Immature natural killer cell (primary cell): ENCODE data around the gene ENTPD8. TPM values are rescaled to one million over a fixed set of nuclear protein-coding genes. Genes with fewer than 3 reads are reported as not detected.

Source experiments
- DNase-seq, 3 donors: peaks; one replicate each; pipeline ENCODE4 v3.0.0; 2022; ENCODE audit warnings: mixed read lengths in 1 of 3
- H3K27ac Mint-ChIP-seq, 6 donors: one replicate each; pipeline ENCODE4 v1.8.0; 2020; ENCODE audit warnings: mixed read lengths in 6 of 6, mild to moderate bottlenecking in 5 of 6, inconsistent platforms in 4 of 6, moderate library complexity in 3 of 6
- H3K27me3 Mint-ChIP-seq, 3 donors: one replicate each; pipeline ENCODE4 v1.8.0; 2020 to 2021; ENCODE audit warnings: low read depth in 3 of 3, mild to moderate bottlenecking in 3 of 3, mixed read lengths in 3 of 3, moderate library complexity in 3 of 3, inconsistent platforms in 1 of 3
- H3K36me3 Mint-ChIP-seq, 3 donors: one replicate each; pipeline ENCODE4 v1.8.0; 2020; ENCODE audit warnings: mixed read lengths in 3 of 3, inconsistent platforms in 2 of 3, mild to moderate bottlenecking in 2 of 3
- H3K4me1 Mint-ChIP-seq, 2 donors: one replicate each; pipeline ENCODE4 v1.8.0; 2020; ENCODE audit warnings: inconsistent platforms in 2 of 2, mild to moderate bottlenecking in 2 of 2, mixed read lengths in 2 of 2, moderate library complexity in 1 of 2
- H3K4me3 Mint-ChIP-seq, 5 donors: one replicate each; pipeline ENCODE4 v1.8.0; 2020; ENCODE audit warnings: mild to moderate bottlenecking in 5 of 5, mixed read lengths in 5 of 5, inconsistent platforms in 3 of 5, moderate library complexity in 3 of 5
- H3K9me3 Mint-ChIP-seq, 6 donors: one replicate each; pipeline ENCODE4 v1.8.0; 2020; ENCODE audit warnings: mild to moderate bottlenecking in 6 of 6, mixed read lengths in 6 of 6, inconsistent platforms in 4 of 6, moderate library complexity in 3 of 6
- polyA plus RNA-seq, 3 donors: library from polyadenylated mRNA; unstranded; fragments of 300-500 nt; fragmentation: Illumina TruSeq; gene quantifications; one replicate each; pipeline ENCODE4 v1.2.3, GENCODE V29; 2021

ENTPD8 gene
- polyA plus RNA-seq, 3 donors from 2014 or later = not detected

DNA sequence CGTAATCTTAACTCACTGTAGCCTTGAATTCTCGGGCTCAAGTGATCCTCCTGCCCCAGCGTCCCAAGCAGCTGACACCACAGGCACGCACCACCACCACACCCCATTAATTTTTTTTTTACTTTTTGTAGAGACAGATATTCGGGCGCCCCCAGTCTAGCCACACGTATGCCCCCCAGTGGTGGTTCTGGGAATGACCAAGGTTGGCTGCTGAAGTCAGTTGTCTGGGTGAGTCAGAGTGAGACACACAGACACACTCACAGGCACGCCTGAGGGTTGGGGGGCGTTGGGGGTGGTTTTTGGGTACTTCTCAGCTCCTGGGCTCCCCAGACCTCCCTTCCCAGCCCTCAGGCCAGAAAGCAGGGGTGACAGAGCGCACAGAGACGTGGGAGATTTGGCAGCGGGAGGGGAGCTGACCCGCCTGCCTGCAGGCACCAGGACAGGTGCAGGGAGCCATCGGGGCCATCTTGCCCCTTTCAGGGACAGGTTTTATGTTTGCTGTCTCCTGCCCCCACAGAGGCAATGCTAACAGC is 4.2 kb upstream of the ENTPD8 start:
- peaks cover 0 to 3% (median 0%) of the 10 kb centered on the region in 3 donors for H3K36me3 Mint-ChIP-seq
- peaks cover 19 to 20% of the 10 kb centered on the region in 2 donors for H3K4me1 Mint-ChIP-seq
- H3K27me3 Mint-ChIP-seq = peaks cover 9 to 27% (median 9%) of the 10 kb centered on the region in 3 donors
- peak; percentile 75 to 81 (median 75) for DNase-seq
- H3K27ac Mint-ChIP-seq = peak overlapping the region in 1 of 6 donors; percentile 57
- H3K4me3 Mint-ChIP-seq = peak overlapping the region in 1 of 5 donors; percentile 1
- H3K9me3 Mint-ChIP-seq = no peaks in the 10 kb centered on the region

DNA sequence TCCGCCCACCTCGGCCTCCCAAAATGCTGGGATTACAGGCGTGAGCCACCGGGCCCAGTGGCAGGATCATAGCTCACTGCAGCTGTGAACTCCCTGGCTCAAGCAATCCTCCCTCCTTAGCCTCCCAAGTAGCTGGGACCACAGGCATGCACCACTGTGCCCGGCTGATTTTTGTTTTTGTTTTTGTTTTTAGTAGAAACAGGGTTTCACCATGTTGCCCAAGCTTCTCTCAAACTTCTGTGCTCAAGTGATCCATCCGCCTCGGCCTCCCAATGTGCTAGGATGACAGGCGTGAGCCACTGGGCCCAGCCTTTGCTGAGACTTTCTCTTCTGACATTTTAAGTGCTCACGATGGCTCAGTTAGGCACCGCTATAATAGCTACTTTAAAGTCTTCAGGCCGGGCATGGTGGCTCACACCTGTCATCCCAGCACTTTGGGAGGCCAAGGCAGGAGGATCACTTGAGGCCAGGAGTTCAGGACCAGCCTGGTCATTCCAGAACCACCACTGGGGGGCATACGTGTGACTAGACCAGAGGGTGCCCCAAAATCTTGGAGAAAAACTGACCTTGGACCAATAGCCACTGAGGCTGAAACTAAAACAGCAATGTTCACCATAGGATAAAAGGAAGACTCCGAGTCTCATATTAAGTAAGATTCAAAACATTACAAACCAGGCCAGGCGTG is 3.1 kb upstream of the ENTPD8 start:
- H3K27ac Mint-ChIP-seq = no peak overlapping the region

DNA sequence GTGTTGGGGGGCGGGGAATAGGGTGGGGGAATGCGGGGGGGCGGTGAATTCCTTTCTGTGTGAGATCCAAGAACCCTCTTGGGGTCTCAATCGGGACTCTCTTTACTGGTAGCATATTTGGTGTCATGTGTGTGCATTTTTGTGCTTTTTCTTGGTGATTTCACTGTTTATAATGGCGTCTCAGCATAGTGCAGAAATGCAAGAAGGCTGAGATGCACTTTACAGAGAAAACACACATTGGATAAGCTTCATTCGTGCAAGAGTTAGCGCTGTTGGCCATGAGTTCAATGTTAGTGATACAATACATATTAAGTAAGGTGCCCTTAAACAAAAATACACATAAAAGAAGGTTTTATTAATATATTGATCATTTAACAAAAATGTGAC is 771 bp upstream of the ENTPD8 start:
- Mint-ChIP-seq H3K27ac (peak overlapping the region in 4 of 6 donors; percentile 30 to 70 (median 59)), H3K4me3 (peak overlapping the region; percentile 57 to 84 (median 77)), H3K36me3 (peaks cover 0 to 3% (median 0%) of the 10 kb centered on the region in 3 donors), H3K9me3 (no peaks in the 10 kb centered on the region), H3K27me3 (peaks cover 1 to 17% (median 5%) of the 10 kb centered on the region in 3 donors), H3K4me1 (peaks cover 15 to 16% of the 10 kb centered on the region in 2 donors)
- no peak for DNase-seq

More for the DNA sequence above, 3.1 kb upstream of the ENTPD8 start:
- Mint-ChIP-seq H3K36me3 (peaks cover 0 to 3% (median 0%) of the 10 kb centered on the region in 3 donors), H3K9me3 (no peaks in the 10 kb centered on the region), H3K4me1 (peaks cover 15 to 16% of the 10 kb centered on the region in 2 donors), H3K27me3 (peaks cover 7 to 21% (median 7%) of the 10 kb centered on the region in 3 donors), H3K4me3 (no peak overlapping the region)
- no peak for DNase-seq

DNA sequence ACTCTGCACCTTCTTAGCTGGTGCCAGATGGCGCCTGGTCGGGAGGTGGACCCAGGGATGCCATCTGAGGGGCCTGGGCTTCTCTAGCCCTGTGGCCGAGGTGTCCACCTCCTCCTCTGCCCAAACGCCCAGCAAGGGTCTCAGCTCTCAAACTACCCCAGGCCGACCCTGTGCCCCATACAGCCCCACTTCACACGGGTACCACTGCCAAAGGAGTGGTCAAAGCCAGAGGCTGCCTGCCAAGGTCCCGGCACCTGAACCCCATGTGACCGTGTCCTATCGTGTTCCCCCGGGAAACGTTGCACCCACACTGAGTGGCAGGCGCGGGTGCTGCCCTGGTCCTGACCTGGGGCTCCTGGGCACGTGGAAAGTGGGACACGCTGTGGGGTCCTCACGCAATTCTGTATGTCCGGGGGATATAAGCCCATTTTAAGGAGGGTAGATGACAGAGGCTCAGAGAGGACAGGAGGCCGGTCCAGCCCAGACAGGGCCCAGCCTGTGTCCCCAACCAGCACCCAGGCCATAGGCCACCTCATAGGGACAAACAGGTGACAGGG is 1.9 kb downstream of the ENTPD8 start:
- Mint-ChIP-seq H3K9me3 (no peaks in the 10 kb centered on the region), H3K4me1 (peaks cover 6 to 8% of the 10 kb centered on the region in 2 donors), H3K36me3 (peaks cover 0 to 3% (median 0%) of the 10 kb centered on the region in 3 donors), H3K27ac (no peak overlapping the region), H3K27me3 (peaks cover 1 to 13% (median 5%) of the 10 kb centered on the region in 3 donors), H3K4me3 (peak overlapping the region in 1 of 5 donors; percentile 54)
- DNase-seq = no peak

DNA sequence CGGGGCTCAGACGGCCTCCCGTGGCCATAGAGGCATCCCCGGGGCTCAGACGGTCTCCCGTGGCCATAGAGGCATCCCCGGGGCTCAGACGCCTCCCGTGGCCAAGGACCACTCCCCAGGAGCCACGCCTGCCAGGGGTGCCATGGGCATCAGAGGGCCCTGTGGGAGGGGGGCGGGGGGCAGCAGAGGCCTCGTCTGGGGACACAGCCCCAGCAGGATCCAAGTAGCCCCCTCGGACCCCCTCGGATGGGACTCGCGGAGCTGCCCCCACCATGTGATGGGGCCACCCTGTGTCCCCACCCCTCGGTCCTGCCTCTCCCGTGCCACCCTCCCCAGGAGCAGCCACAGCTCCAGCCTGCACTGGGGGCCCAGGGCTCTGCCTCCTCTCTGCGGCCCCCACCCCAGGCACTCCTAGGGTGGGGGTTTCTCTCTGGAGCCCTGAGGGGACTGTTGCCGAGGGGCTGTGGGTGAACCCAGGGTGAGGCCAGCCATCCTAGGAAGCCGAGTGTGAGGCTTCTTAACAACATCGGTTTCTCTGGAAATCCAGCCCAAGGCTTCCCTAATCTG is 2.5 kb downstream of the ENTPD8 start:
- H3K27ac Mint-ChIP-seq = no peak overlapping the region
- H3K4me1 Mint-ChIP-seq = peaks cover 6 to 8% of the 10 kb centered on the region in 2 donors
- no peaks in the 10 kb centered on the region for H3K9me3 Mint-ChIP-seq
- H3K27me3 Mint-ChIP-seq = peaks cover 1 to 13% (median 5%) of the 10 kb centered on the region in 3 donors
- DNase-seq = no peak
- no peak overlapping the region for H3K4me3 Mint-ChIP-seq
- H3K36me3 Mint-ChIP-seq = peaks cover 0 to 3% (median 0%) of the 10 kb centered on the region in 3 donors

DNA sequence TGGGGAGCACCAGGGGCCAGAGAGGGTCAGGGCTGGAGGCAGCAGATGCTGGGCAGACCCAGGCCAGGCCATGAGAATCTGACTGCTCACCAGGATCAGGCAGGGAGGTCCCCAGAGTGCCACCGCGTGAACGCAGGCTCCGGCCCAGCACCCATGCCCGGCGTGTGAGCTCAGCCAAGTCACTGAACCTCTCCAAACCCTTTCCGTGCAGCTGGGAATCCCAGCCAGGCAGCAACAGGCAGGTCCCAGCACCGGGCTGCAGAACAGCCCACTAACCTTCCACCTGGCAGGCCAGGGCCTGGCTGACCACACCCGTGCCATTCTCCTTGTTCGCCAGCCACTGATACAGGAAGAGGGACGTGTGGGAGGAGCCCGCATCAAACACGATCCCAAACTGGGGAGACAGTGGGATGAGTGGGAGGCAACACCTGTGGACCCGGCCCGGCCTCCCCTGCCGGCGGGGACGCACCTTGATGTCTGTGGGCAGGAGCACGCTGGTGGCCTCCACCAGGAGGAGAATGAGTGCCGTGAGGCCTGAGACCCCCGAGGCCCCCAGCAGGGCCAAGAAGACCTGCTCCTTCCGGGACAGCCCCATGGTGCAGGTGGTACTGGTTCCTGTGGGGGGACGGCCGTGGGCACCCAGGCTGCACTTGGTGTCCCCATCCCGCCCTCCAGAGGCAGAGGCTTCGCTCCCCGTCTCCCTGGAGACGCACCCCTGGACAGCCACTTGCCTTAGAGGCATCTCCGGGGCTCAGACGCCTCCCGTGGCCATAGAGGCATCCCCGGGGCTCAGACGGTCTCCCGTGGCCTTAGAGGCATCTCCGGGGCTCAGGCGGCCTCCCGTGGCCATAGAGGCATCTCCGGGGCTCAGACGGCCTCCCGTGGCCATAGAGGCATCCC is 3.2 kb downstream of the ENTPD8 start:
- Mint-ChIP-seq H3K27ac (no peak overlapping the region), H3K27me3 (peaks cover 1 to 8% (median 5%) of the 10 kb centered on the region in 3 donors), H3K36me3 (peaks cover 0 to 3% (median 0%) of the 10 kb centered on the region in 3 donors), H3K4me1 (peaks cover 6 to 8% of the 10 kb centered on the region in 2 donors), H3K4me3 (no peak overlapping the region), H3K9me3 (no peaks in the 10 kb centered on the region)
- DNase-seq = no peak

DNA sequence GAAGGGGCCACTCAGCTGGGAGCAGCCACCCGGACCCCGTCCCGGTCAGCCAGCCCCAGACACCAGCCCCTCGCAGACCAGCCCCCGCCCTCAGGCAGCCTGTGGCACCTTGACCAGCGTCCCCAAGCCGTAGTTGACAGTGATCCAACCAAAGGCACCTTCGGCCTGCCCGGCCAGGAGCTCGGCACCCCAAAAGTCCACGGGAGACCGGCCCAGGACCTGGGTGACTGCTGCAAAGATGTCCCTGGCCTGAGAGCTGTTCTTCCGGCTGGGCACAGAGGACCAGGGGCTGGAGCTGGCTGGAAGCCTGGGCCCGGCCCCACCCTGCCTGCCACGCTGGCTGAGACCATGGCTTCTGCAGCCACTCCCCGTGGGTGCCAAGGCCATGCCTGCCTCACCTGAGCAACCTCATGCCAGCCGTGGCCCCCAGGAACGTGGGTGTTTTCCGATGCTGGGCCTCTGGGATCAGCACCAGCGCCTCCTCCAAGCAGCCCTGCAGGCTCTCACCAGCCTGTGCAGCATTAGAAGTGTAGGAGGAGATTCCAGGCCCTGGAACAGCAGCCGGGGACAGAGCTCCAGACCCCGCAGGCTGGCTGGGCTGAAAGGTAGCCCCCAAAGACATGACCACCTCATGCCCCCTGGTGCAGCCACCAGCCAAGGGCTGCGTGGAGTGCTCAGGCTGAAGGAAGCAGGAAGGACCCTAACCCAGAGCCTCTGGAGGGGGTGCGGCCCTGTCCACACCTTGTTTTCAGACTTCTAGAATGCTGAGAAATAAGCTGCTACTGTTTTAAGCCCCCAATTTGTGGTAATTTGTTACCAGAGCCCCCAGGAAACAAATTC is 4.2 kb downstream of the ENTPD8 start:
- peaks cover 4 to 6% of the 10 kb centered on the region in 2 donors for H3K4me1 Mint-ChIP-seq
- no peak overlapping the region for H3K27ac Mint-ChIP-seq
- peaks cover 1% of the 10 kb centered on the region in 3 donors for H3K27me3 Mint-ChIP-seq
- no peak for DNase-seq
- H3K36me3 Mint-ChIP-seq = peaks cover 0 to 2% (median 0%) of the 10 kb centered on the region in 3 donors
- no peaks in the 10 kb centered on the region for H3K9me3 Mint-ChIP-seq
- H3K4me3 Mint-ChIP-seq = no peak overlapping the region

DNA sequence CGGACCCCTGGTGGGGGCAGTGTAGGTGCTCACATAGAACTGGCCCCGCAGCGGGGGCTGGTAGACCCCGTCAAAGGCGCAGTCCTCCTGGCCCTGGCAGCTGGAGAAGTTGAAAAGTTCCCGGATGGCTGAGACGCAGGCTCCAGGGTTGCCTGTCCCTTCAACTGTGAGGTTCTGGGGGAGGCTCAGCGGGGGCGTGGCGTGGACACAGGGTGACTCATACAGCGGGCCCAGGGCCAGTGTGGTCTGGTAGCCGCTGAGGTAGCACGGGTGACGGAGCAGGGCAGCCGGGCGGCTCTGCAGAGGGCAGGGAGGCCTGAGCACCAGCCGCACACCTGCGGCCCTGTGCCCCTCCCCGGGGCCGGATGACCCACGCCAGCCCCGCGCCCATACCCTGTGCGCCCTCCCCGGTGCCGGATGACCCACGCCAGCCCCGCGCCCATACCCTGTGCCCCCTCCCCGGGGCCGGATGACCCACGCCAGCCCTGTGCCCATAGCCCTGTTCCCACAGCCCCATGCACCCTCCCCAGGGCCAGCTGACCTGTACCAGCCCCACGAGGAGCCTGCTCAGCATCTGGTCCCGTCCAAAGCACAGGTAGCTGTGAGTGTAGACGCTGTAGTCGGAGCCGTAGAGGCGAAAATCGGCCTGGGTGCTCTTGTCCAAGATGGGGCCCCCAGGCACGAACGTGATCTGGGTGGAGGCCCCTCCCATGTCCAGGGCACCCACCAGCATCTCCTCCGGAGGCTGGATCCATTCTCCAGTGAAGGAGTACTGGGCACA is 5.0 kb downstream of the ENTPD8 start:
- H3K27ac Mint-ChIP-seq = no peak overlapping the region
- DNase-seq = no peak
- no peaks in the 10 kb centered on the region for H3K36me3 Mint-ChIP-seq
- H3K4me3 Mint-ChIP-seq = no peak overlapping the region
- H3K27me3 Mint-ChIP-seq = peaks cover 0 to 1% (median 0%) of the 10 kb centered on the region in 3 donors
- no peaks in the 10 kb centered on the region for H3K9me3 Mint-ChIP-seq
- H3K4me1 Mint-ChIP-seq = peaks cover 0 to 4% of the 10 kb centered on the region in 2 donors

DNA sequence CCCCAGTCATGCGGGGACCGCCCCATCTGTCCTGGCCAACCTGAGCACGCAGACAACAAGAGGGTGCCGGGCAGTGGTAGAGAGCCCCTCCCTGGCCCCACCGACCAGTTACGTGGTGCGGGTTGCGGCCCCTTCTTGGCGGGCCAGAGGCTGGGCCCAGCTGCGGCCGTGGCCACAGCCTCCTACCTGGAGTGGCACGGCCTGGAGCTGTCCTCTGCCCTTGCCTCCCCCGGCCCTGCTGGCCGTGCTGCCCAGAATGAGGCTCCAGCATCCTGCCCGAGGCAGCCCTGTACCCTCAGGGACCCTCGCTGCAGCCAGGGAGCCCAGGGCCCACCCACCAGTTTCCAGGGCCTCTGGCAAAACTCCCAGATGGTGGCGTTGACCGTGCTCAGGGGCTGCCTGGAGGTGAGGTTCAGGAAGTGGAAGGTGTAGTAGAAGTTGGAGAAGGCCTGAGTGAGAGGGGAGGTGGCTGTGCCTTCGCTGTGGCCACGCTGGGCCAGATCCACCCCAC is 5.7 kb downstream of the ENTPD8 start:
- Mint-ChIP-seq H3K4me3 (no peak overlapping the region), H3K36me3 (no peaks in the 10 kb centered on the region), H3K27ac (no peak overlapping the region), H3K9me3 (no peaks in the 10 kb centered on the region), H3K27me3 (peaks cover 0 to 1% (median 0%) of the 10 kb centered on the region in 3 donors), H3K4me1 (peaks cover 0 to 4% of the 10 kb centered on the region in 2 donors)
- DNase-seq = no peak

DNA sequence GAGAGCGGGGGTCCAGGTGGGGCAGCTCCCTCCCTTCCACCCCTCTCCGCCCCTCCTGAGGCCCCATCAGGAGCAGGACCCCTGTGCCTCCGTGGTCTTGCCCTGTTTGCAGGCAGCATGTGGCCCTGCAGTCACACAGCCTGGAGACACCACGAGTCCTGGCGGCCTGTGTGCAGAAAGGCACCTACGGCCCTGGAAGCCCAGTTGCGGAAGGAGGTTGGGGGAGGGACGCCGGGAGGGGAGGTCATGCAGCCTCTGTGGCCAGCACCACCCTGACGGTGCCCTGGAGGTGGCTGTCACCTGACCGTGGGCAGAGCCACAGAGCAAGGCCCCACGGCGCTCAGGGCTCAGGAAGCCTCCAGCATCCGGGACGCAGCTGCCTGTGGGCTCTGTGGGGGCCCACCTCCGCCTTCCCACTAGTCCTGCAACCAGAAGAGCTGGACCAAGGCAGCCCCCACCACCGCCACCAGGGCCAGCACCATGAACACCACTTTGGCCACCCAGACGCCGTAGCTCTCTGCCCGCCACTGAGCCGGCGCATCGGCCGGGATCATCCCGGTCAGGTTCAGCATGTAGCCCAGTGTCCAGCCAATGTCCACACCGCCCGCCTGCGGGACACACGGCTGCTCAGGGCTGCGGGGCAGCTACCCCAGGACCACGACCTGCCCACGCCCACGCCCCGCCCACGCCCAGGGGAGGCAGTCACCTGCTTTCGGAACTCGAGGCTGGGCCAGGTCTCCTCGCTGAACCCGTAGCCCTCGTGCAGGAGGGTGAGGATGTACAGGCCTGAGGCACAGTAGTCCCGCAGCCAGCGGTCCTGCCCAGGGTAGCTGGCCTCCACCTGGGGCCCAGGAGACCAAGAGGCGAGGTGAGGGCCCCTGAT is 6.4 kb downstream of the ENTPD8 start:
- H3K9me3 Mint-ChIP-seq = no peaks in the 10 kb centered on the region
- DNase-seq = peak; percentile 48 to 52 (median 48)
- peak overlapping the region in 1 of 5 donors; percentile 36 for H3K4me3 Mint-ChIP-seq
- H3K36me3 Mint-ChIP-seq = no peaks in the 10 kb centered on the region
- H3K27me3 Mint-ChIP-seq = peaks cover 0 to 1% (median 0%) of the 10 kb centered on the region in 3 donors
- peaks cover 0 to 4% of the 10 kb centered on the region in 2 donors for H3K4me1 Mint-ChIP-seq
- H3K27ac Mint-ChIP-seq = no peak overlapping the region

DNA sequence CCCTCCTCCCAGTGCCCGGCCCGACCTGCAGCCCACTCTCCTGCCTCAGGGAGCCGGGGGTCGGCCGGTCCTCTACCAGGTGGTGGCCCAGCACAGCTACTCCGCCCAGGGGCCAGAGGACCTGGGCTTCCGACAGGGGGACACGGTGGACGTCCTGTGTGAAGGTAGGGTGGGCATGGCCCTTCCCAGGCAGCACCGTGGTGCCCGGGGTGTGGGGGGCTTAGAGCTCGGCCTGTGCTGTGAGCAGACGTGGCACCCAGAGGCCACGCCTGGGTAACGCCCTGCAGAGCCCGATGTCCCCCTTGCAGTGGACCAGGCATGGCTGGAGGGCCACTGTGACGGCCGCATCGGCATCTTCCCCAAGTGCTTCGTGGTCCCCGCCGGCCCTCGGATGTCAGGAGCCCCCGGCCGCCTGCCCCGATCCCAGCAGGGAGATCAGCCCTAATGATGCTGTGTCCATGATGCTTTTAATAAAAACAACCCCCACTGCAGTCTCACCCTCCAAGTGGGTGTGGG is 7.2 kb downstream of the ENTPD8 start:
- no peak for DNase-seq
- Mint-ChIP-seq H3K27ac (no peak overlapping the region), H3K4me3 (peak overlapping the region in 1 of 5 donors; percentile 36), H3K9me3 (no peaks in the 10 kb centered on the region), H3K27me3 (no peaks in the 10 kb centered on the region), H3K4me1 (peaks cover 0 to 4% of the 10 kb centered on the region in 2 donors), H3K36me3 (no peaks in the 10 kb centered on the region)
